Pancreas (tissue), 10 donors: ENCODE results near the gene MRC1. TPM values are rescaled to one million over a fixed set of nuclear protein-coding genes. Genes with fewer than 3 reads are reported as not detected.
A peak's percentile ranks its signal among the peaks of the same experiment; 100 is the strongest.

ENCODE experiments used
- ATAC-seq, 4 donors: fragments of 200-7000 bp; cut with Tn5 transposase; one replicate each; pipeline versions ENCODE4 v1.8.0 to v1.9.1; 2020; ENCODE audit warnings: mild to moderate bottlenecking in 4 of 4, moderate library complexity in 4 of 4
- DNase-seq, 6 donors: peaks; one replicate each; pipeline ENCODE4 v3.0.0-alpha.2; 2020
- FAIRE-seq: peaks from 2 replicates; lab custom pipeline; 2012; peaks lifted over from hg19 to GRCh38; lab: Jason Lieb, UNC
- H3K27ac ChIP-seq, 4 donors: fragments of 200-600 bp; sonication (generic); 1 replicate in 3 of 4; 2 replicates in 1 of 4; pipeline versions ENCODE4 v1.5.0 to v1.8.0; 2020
- H3K27me3 ChIP-seq, 4 donors: fragments of 200-600 bp; one replicate each; pipeline ENCODE4 v1.8.0; 2021
- H3K36me3 ChIP-seq, 3 donors: fragments of 200-600 bp; sonication (generic) in 1 of 3; one replicate each; pipeline versions ENCODE4 v1.5.0 to v1.8.0; 2020 to 2021
- H3K4me1 ChIP-seq, 3 donors: fragments of 200-600 bp; one replicate each; pipeline ENCODE4 v1.8.0; 2021
- H3K4me3 ChIP-seq, 4 donors: fragments of 200-600 bp; sonication (generic) in 2 of 4; one replicate each; pipeline versions ENCODE4 v1.5.0 to v1.8.0; 2020 to 2021
- H3K9me3 ChIP-seq, 4 donors: fragments of 200-600 bp; one replicate each; pipeline ENCODE4 v1.8.0; 2021
- WGBS, 2 donors: extraction: QIAGEN DNeasy Blood & Tissue Kit; methylation state at CpG; one replicate each; pipeline ENCODE4 v1.1.7; 2013; 5-methylcytosine and 5-hydroxymethylcytosine counted together
- intact Hi-C, 3 donors: fragments of 100-400 bp; cut with DNase I; formaldehyde crosslinking; loops; one replicate each; pipeline versions ENCODE4 v1.11.1 to v1.14.2; 2022
- polyA plus RNA-seq, 2 donors: library from polyadenylated mRNA; stranded (reverse); fragments of 200-250 nt; gene quantifications; one replicate each; pipeline ENCODE4 v1.2.3, GENCODE V29; 2013
- total RNA-seq, 6 donors: library from RNA; stranded (reverse); fragmentation: NEBNext Ultra II Directional in 4 of 6; extraction: Animal tissue kit (Norgen Biotek cat#: 25700) in 4 of 6; gene quantifications; one replicate each; pipeline versions ENCODE4 v1.2.1 to v1.2.4, GENCODE V29; 2021 to 2023
- TF ChIP-seq, protein P1 (sequence below), 4 donors: fragments of 200-600 bp; sonication (generic) in 3 of 4; IDR thresholded peaks; one replicate each; pipeline versions ENCODE4 v1.5.0 to v1.8.0; 2021; ENCODE audit warnings: antibody characterized with exemption in 4 of 4
- donor health status: healthy with polysubstance abuse.
- donor health status: DM: no; HTN: no; CAD: no; lungs with moderate emphysema.
- donor health status: DM: no; HTN: no; CAD: no.
- donor health status: control.
- donor health status: control.
- donor health status: Bipolar disorder and iron deficiency.
- donor health status: DM: yes; HTN: yes; CAD: no.
- donor health status: DM: no; HTN: no; CAD: no.
- donor health status: DM: no; HTN: no; CAD: no.
- donor health status: DM: yes; HTN: yes; CAD: no.

Gene MRC1
- total and polyA plus RNA-seq, 8 donors, result 1.2 to 23.6 (median 3.1) TPM

DNA sequence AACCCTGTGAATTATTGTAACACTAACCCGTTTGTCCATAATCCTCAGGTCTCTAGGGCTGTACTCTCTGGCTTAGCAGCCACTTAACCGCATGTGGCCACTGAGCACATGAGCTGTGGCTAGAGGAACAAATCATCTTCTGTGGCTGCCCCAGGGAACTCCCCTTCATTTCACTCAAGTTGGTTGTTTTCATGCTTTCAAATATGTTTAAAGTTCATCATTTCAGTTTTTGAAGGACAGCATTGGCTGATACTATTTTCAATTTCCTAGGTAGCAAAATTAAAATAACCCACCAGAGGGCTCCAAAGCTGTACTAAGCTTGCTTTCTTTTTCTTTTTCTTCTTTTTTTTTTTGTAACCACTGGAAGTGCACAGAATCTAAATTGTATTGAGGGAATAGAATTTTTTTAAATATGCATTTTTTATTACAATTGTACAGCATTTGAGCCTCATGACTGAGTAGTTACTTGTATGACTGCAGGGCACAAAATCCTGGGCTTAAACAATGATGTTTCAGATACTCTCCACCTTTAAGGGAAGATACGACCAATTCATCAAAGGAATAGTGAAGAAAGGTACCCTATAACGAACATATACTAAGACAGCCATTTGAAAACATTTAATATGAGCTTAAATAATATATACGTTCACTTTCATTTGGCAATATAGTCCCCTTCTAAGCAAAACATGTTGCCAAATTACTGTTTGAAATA, 38.6 kb downstream of the MRC1 start:
- H3K4me3 ChIP-seq, result no peak overlapping the region
- no peaks in the 10 kb centered on the region for H3K36me3 ChIP-seq
- H3K9me3 ChIP-seq, result no peaks in the 10 kb centered on the region
- no peak overlapping the region for H3K27ac ChIP-seq
- H3K27me3 ChIP-seq, result peaks cover 0 to 2% (median 0%) of the 10 kb centered on the region in 4 donors
- intact Hi-C loops, result loop anchor here in 1 of 3 donors (10.0 kb wide), 1 partner anchor 377 kb away; no protein-coding TSS in a partner anchor
- TF ChIP-seq, protein P1, sequence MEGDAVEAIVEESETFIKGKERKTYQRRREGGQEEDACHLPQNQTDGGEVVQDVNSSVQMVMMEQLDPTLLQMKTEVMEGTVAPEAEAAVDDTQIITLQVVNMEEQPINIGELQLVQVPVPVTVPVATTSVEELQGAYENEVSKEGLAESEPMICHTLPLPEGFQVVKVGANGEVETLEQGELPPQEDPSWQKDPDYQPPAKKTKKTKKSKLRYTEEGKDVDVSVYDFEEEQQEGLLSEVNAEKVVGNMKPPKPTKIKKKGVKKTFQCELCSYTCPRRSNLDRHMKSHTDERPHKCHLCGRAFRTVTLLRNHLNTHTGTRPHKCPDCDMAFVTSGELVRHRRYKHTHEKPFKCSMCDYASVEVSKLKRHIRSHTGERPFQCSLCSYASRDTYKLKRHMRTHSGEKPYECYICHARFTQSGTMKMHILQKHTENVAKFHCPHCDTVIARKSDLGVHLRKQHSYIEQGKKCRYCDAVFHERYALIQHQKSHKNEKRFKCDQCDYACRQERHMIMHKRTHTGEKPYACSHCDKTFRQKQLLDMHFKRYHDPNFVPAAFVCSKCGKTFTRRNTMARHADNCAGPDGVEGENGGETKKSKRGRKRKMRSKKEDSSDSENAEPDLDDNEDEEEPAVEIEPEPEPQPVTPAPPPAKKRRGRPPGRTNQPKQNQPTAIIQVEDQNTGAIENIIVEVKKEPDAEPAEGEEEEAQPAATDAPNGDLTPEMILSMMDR (IDR thresholded peaks at IDR 0.05), result peak in 3 of 4 donors; percentile 12 to 25 (median 21)
- ATAC-seq (peak in 3 of 4 donors; percentile 65 to 80 (median 69)), FAIRE-seq (no peak), DNase-seq (no peak)
- H3K4me1 ChIP-seq, result no peaks in the 10 kb centered on the region
- WGBS, 2 donors, result 50 to 54% methylated on average over 5 of the region's 5 CpGs

DNA sequence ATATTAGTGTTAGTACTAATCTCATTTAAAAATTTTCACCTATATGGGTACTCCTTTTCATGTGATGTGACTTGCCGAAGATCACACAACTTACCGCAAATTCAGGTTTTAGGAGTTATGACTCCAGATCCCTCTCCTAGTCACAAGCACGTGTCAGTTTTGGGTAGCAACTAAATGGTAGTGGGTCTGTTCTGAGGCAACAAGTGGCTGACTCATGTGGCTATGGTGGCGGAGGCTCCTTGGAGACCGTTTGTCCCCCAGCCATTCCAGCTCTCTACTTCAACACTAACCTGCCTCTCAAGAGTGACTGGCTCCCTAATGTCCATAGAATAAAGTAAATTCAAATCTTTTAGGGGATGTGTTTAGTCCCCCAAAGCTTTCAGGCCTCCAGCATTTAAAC, 39.5 kb downstream of the MRC1 start:
- Histone ChIP-seq H3K27me3 (peaks cover 0 to 2% (median 0%) of the 10 kb centered on the region in 4 donors), H3K4me3 (no peak overlapping the region), H3K4me1 (no peaks in the 10 kb centered on the region), H3K27ac (no peak overlapping the region), H3K9me3 (no peaks in the 10 kb centered on the region), H3K36me3 (no peaks in the 10 kb centered on the region)
- intact Hi-C loops, result loop anchor here in 1 of 3 donors (10.0 kb wide), 1 partner anchor 376 kb away; no protein-coding TSS in a partner anchor
- 85% methylated on average over 5 of the region's 5 CpGs for WGBS, 2 donors
- FAIRE-seq, result no peak
- TF ChIP-seq, protein P1 (IDR thresholded peaks at IDR 0.05), result no peak
- no peak for DNase-seq
- ATAC-seq, result no peak

DNA sequence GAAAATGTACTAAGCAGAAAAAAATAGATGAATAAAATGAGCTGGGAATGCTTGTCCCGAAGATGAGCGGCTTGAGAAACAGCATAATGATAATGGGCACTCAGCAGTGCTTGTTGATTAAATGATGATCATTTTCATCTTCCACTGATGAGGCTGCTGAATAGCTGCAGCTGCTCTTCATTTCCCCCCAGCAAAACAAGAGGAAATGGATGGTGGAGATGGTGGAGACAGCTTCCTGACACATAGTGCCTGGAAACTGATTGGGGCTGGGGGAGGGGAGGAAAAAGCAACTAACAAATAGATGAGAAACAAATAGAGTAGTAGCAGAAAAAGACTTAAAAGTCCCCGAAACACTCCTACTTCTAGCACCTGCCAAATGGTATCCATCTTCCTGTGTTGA, 41.4 kb downstream of the MRC1 start:
- peaks cover 0 to 2% (median 0%) of the 10 kb centered on the region in 4 donors for H3K27me3 ChIP-seq
- H3K27ac ChIP-seq, result no peak overlapping the region
- no peak for DNase-seq
- H3K4me3 ChIP-seq, result no peak overlapping the region
- TF ChIP-seq, protein P1 (IDR thresholded peaks at IDR 0.05), result no peak
- no peak for ATAC-seq
- H3K4me1 ChIP-seq, result no peaks in the 10 kb centered on the region
- 86 to 94% methylated on average over 3 of the region's 3 CpGs for WGBS, 2 donors
- intact Hi-C loops, result no loop called here
- no peaks in the 10 kb centered on the region for H3K9me3 ChIP-seq
- no peak for FAIRE-seq
- H3K36me3 ChIP-seq, result no peaks in the 10 kb centered on the region

DNA sequence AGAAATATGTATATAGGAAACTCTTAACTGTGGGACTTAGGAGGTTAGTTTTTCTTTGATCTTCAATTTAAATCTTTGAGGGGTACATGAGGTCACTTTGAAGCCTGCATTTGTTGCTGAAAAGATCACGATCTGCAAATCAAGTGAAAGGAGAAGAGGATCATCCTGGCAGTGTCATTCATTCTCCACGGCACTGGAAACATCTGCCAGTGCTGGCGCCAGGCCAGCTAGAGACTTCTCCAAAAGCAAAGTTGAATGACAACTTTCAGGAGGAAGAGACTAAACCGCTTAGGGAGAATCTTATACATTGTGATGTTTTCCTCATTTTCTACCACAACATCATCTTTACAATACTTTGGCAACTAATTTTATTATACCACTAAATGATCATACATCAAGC, 42.5 kb downstream of the MRC1 start:
- ATAC-seq, result peak in 2 of 4 donors; percentile 53 to 56
- intact Hi-C loops, result no loop called here
- DNase-seq, result peak in 2 of 6 donors; percentile 33 to 60
- no peak for FAIRE-seq
- no peak overlapping the region for H3K27ac ChIP-seq
- H3K27me3 ChIP-seq, result peaks cover 0 to 2% (median 0%) of the 10 kb centered on the region in 4 donors
- WGBS, 2 donors, result 32 to 37% methylated on average over 4 of the region's 4 CpGs
- H3K4me3 ChIP-seq, result no peak overlapping the region
- no peaks in the 10 kb centered on the region for H3K9me3 ChIP-seq
- H3K4me1 ChIP-seq, result no peaks in the 10 kb centered on the region
- TF ChIP-seq, protein P1 (IDR thresholded peaks at IDR 0.05), result no peak
- H3K36me3 ChIP-seq, result no peaks in the 10 kb centered on the region
